Measurements from ENCODE around the gene ITGA11. TPM values are rescaled to one million over a fixed set of nuclear protein-coding genes. Genes with fewer than 3 reads are reported as not detected.

Gene ITGA11
- total RNA-seq, 2 donors from 2014 or later = 246 to 360 TPM

- ATAC-seq (ENCODE audit: insufficient number of reproducible peaks, low FRiP score, low read depth) = peak; percentile 2
- H3K9me3 ChIP-seq = no peaks in the 10 kb centered on the region
- no peak for DNase-seq (ENCODE audit: low spot score)
- H3K27me3 ChIP-seq (replicated peaks; ENCODE audit: insufficient read depth) = no peaks in the 10 kb centered on the region
- peak overlapping the region; percentile 94 for H3K4me3 ChIP-seq
- no peak for TF ChIP-seq CTCF (IDR thresholded peaks at IDR 0.05)
- H3K36me3 ChIP-seq = no peaks in the 10 kb centered on the region
- peak overlapping the region; percentile 98 to 99 for H3K27ac ChIP-seq
- H3K4me1 ChIP-seq (ENCODE audit: control insufficient read depth in 1 of 2, low read depth in 2 of 2) = peaks cover 15 to 69% of the 10 kb centered on the region in 2 donors
Observed at GRCh38 chr15:68277131-68277602, 154.8 kb downstream of the ITGA11 start.

- ATAC-seq (ENCODE audit: insufficient number of reproducible peaks, low FRiP score, low read depth) = no peak
- Histone ChIP-seq H3K4me3 (peak overlapping the region; percentile 94), H3K9me3 (no peaks in the 10 kb centered on the region), H3K27me3 (replicated peaks; ENCODE audit: insufficient read depth) (no peaks in the 10 kb centered on the region), H3K4me1 (ENCODE audit: control insufficient read depth in 1 of 2, low read depth in 2 of 2) (peaks cover 17 to 69% of the 10 kb centered on the region in 2 donors), H3K36me3 (no peaks in the 10 kb centered on the region), H3K27ac (peak overlapping the region; percentile 98 to 99)
- no peak for DNase-seq (ENCODE audit: low spot score)
- TF ChIP-seq CTCF (IDR thresholded peaks at IDR 0.05) = no peak
Observed at GRCh38 chr15:68276668-68277067, 155.3 kb downstream of the ITGA11 start.

GRCh38 chr15:68275165-68275746 lies 156.7 kb downstream of the ITGA11 start:
- Histone ChIP-seq H3K9me3 (no peaks in the 10 kb centered on the region), H3K4me1 (ENCODE audit: control insufficient read depth in 1 of 2, low read depth in 2 of 2) (peaks cover 18 to 67% of the 10 kb centered on the region in 2 donors), H3K4me3 (no peak overlapping the region), H3K36me3 (no peaks in the 10 kb centered on the region), H3K27me3 (replicated peaks; ENCODE audit: insufficient read depth) (no peaks in the 10 kb centered on the region), H3K27ac (peak overlapping the region; percentile 98 to 99)
- ATAC-seq (ENCODE audit: insufficient number of reproducible peaks, low FRiP score, low read depth) (no peak), DNase-seq (ENCODE audit: low spot score) (no peak)
- TF ChIP-seq CTCF (IDR thresholded peaks at IDR 0.05) = no peak

- H3K27ac ChIP-seq = peak overlapping the region; percentile 98 to 99
Observed at GRCh38 chr15:68274201-68274848, 157.6 kb downstream of the ITGA11 start.

More at GRCh38 chr15:68274201-68274848, 157.6 kb downstream of the ITGA11 start:
- peaks cover 18 to 63% of the 10 kb centered on the region in 2 donors for H3K4me1 ChIP-seq (ENCODE audit: control insufficient read depth in 1 of 2, low read depth in 2 of 2)
- no peaks in the 10 kb centered on the region for H3K27me3 ChIP-seq (replicated peaks; ENCODE audit: insufficient read depth)
- H3K4me3 ChIP-seq = no peak overlapping the region
- DNase-seq (ENCODE audit: low spot score) (no peak), ATAC-seq (ENCODE audit: insufficient number of reproducible peaks, low FRiP score, low read depth) (no peak)
- no peak for TF ChIP-seq CTCF (IDR thresholded peaks at IDR 0.05)
- no peaks in the 10 kb centered on the region for H3K36me3 ChIP-seq
- H3K9me3 ChIP-seq = no peaks in the 10 kb centered on the region
